ENCODE results near the gene PTCH2. TPM values are rescaled to one million over a fixed set of nuclear protein-coding genes. Genes with fewer than 3 reads are reported as not detected.

The PTCH2 gene
- total RNA-seq, 1 experiment from 2014 or later: 0.79 TPM

DNA sequence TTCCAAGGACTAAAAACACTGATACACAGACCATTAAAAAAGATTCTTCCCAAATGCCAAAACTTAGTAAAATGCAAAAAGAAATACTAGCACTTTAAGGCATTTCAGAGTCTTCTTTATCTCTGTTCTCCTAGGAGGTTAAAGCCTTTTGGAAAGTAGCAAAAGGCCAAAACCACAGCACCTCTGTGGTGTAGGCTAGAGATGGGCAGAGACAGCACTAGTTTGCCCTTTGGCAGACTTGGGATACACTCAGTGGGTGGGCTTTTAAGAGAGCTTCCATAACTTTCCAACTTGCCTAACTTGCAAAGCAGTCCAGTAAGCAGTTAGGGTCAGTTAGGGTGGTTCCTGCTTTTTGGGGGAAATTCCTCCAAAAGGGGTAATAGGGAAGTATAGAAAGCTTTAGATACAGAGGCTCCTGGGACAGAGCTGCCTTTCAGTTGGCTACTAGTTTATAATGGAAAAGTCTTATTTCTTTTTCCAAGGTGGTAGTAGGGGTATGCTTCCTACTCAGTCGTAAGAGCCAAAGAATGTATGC is 17.9 kb upstream of the PTCH2 start:
- H3K9me3 ChIP-seq (ENCODE audit: control insufficient read depth, low read depth, low read length): no peaks in the 10 kb centered on the region
- no peaks in the 10 kb centered on the region for H3K79me1 ChIP-seq (ENCODE audit: insufficient read depth, low read depth, low read length, poor library complexity, severe bottlenecking)
- H2BK20ac ChIP-seq (ENCODE audit: low read depth, low read length, poor library complexity, severe bottlenecking): no peak overlapping the region
- Mint-ChIP-seq H3K4me1 (peaks cover 4 to 8% of the 10 kb centered on the region in 2 experiments), H3K36me3 (ENCODE audit: insufficient read depth in 1 of 3, low read depth in 3 of 3) (peaks cover 5 to 10% (median 5%) of the 10 kb centered on the region in 3 experiments; a peak in 4 of 7 replicates), H3K9me3 (no peaks in the 10 kb centered on the region; a peak in 1 of 5 replicates), H3K27me3 (ENCODE audit: low read depth) (no peaks in the 10 kb centered on the region; the same call in 1 of the 2 replicates), H3K4me3 (no peak overlapping the region), H3K27ac (peak overlapping the region in 1 of 3 experiments; percentile 79; a peak in 2 of 7 replicates)
- no peak overlapping the region for H4K91ac ChIP-seq (ENCODE audit: insufficient read length, low read depth, low read length)
- H4K5ac ChIP-seq (ENCODE audit: insufficient read length, low read depth, low read length): no peak overlapping the region
- no peak overlapping the region for H3K23ac ChIP-seq (ENCODE audit: insufficient read length, low read depth, low read length)
- H3K4ac ChIP-seq (ENCODE audit: low read depth, low read length): no peak overlapping the region
- TF ChIP-seq, protein P1, sequence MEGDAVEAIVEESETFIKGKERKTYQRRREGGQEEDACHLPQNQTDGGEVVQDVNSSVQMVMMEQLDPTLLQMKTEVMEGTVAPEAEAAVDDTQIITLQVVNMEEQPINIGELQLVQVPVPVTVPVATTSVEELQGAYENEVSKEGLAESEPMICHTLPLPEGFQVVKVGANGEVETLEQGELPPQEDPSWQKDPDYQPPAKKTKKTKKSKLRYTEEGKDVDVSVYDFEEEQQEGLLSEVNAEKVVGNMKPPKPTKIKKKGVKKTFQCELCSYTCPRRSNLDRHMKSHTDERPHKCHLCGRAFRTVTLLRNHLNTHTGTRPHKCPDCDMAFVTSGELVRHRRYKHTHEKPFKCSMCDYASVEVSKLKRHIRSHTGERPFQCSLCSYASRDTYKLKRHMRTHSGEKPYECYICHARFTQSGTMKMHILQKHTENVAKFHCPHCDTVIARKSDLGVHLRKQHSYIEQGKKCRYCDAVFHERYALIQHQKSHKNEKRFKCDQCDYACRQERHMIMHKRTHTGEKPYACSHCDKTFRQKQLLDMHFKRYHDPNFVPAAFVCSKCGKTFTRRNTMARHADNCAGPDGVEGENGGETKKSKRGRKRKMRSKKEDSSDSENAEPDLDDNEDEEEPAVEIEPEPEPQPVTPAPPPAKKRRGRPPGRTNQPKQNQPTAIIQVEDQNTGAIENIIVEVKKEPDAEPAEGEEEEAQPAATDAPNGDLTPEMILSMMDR (conservative IDR thresholded peaks at IDR 0.05): no peak
- no peaks in the 10 kb centered on the region for H3K27me3 ChIP-seq (ENCODE audit: insufficient read depth, low read length)
- no peak overlapping the region for H2BK15ac ChIP-seq (ENCODE audit: low read depth, low read length)
- H3T11ph ChIP-seq (ENCODE audit: low read length): no peak overlapping the region
- H3K27ac ChIP-seq (ENCODE audit: insufficient read length, low read depth, low read length): no peak overlapping the region
- no peak overlapping the region for H3K4me2 ChIP-seq (ENCODE audit: insufficient read depth, insufficient read length, low read length)
- H2AK5ac ChIP-seq (ENCODE audit: insufficient read length, low read length): no peak overlapping the region
- H4K8ac ChIP-seq (replicated peaks; ENCODE audit: insufficient read length, low read depth, low read length): no peak overlapping the region
- H2AFZ ChIP-seq (ENCODE audit: low read length): no peak overlapping the region
- no peak overlapping the region for H2BK120ac ChIP-seq (ENCODE audit: low read depth, low read length, poor library complexity, severe bottlenecking)
- no peak overlapping the region for H3K56ac ChIP-seq (ENCODE audit: insufficient read length, low read depth, low read length)
- H3K23me2 ChIP-seq (ENCODE audit: insufficient read length, low read depth, low read length, poor library complexity, severe bottlenecking): no peaks in the 10 kb centered on the region
- no peak for DNase-seq
- H3K18ac ChIP-seq (ENCODE audit: insufficient read length, low read depth, low read length): no peak overlapping the region
- H2BK12ac ChIP-seq (ENCODE audit: insufficient read length, low read depth, low read length): no peak overlapping the region
- no peaks in the 10 kb centered on the region for H3K4me1 ChIP-seq (ENCODE audit: insufficient read depth, low read length)
- H3K79me2 ChIP-seq (ENCODE audit: insufficient read depth, low read length): no peaks in the 10 kb centered on the region
- H3K9ac ChIP-seq (ENCODE audit: extremely low read depth, insufficient read length, low read length): no peak overlapping the region
- H4K20me1 ChIP-seq (ENCODE audit: control insufficient read depth, insufficient read depth, insufficient read length): no peaks in the 10 kb centered on the region
- no peak overlapping the region for H3K14ac ChIP-seq (ENCODE audit: insufficient read depth, low read length)
- no CpG with 5 or more reads among the region's 1 CpG for WGBS (ENCODE audit: extremely low coverage, insufficient read length, low lambda C conversion rate)
- H2BK5ac ChIP-seq (ENCODE audit: insufficient read length, low read length): no peak overlapping the region
